IMR-90 (cell line): ENCODE measurements around the gene USP32. TPM values are rescaled to one million over a fixed set of nuclear protein-coding genes. Genes with fewer than 3 reads are reported as not detected.

Experiments
- ATAC-seq: fragments of 200-7000 bp; cut with Tn5 transposase; 2 replicates; pipeline ENCODE4 v1.9.1; 2020; ENCODE audit warnings: low read depth, mild to moderate bottlenecking, moderate library complexity
- BruUV-seq: library from RNA; stranded (reverse); fragments of 400-500 nt; replicated peaks from 2 replicates; lab custom pipeline; 2021; lab: Mats Ljungman, UMichigan
- CTCF ChIA-PET: fragments of 300-600 bp; formaldehyde crosslinking; extraction: SDS; loops from one replicate; lab custom pipeline; 2021; ENCODE audit warnings: antibody characterized with exemption; lab: Yijun Ruan, JAX
- POLR2A ChIA-PET: fragments of 300-600 bp; sonication (Branson Sonifier 250); formaldehyde crosslinking; loops from one replicate; lab custom pipeline; 2022; ENCODE audit warnings: antibody characterized with exemption; ENCODE audit not compliant: unreplicated experiment; lab: Charles Lee
- DNase-seq: peaks from one replicate; pipeline ENCODE4 v3.0.0; 2013
- H2AFZ ChIP-seq: replicated peaks from 2 replicates; pipeline ENCODE3; 2013; ENCODE audit warnings: low read length, mild to moderate bottlenecking; ENCODE audit not compliant: poor library complexity
- H2AK5ac ChIP-seq: 2 replicates; pipeline ENCODE4 v1.6.1; 2013; ENCODE audit warnings: low read depth, low read length, inconsistent platforms
- H2AK9ac ChIP-seq: replicated peaks from 2 replicates; pipeline ENCODE3; 2013; ENCODE audit warnings: mild to moderate bottlenecking, low read depth, low read length, moderate library complexity; ENCODE audit not compliant: poor library complexity
- H2BK120ac ChIP-seq: 2 replicates; pipeline ENCODE4 v1.6.1; 2013; ENCODE audit warnings: low read depth, low read length, inconsistent platforms
- H2BK15ac ChIP-seq: 3 replicates; pipeline ENCODE4 v1.6.1; 2013; ENCODE audit warnings: low read depth, low read length, inconsistent platforms
- H2BK20ac ChIP-seq: 2 replicates; pipeline ENCODE4 v1.6.1; 2013; ENCODE audit warnings: low read depth, mild to moderate bottlenecking, inconsistent platforms, low read length, moderate library complexity
- H2BK5ac ChIP-seq: 2 replicates; pipeline ENCODE4 v1.6.1; 2013; ENCODE audit warnings: mild to moderate bottlenecking, low read depth, low read length, inconsistent platforms; ENCODE audit not compliant: poor library complexity, severe bottlenecking
- H3K14ac ChIP-seq: replicated peaks from 2 replicates; pipeline ENCODE4 v1.6.1; 2013; ENCODE audit warnings: low read depth, low read length, inconsistent platforms
- H3K18ac ChIP-seq: 2 replicates; pipeline ENCODE4 v1.6.1; 2013; ENCODE audit warnings: low read depth, low read length, control low read depth
- H3K23ac ChIP-seq: 2 replicates; pipeline ENCODE4 v1.6.1; 2013; ENCODE audit warnings: low read depth, low read length, inconsistent platforms
- H3K27ac ChIP-seq: 2 replicates; pipeline ENCODE4 v1.5.1; 2013; ENCODE audit warnings: mild to moderate bottlenecking, control low read depth, low read length; ENCODE audit not compliant: insufficient read depth
- H3K27me3 ChIP-seq: 2 replicates; pipeline ENCODE4 v1.6.1; 2013; ENCODE audit warnings: low read length; ENCODE audit not compliant: control insufficient read depth, insufficient read depth
- H3K36me3 ChIP-seq: 2 replicates; pipeline ENCODE4 v1.6.1; 2013; ENCODE audit warnings: low read length, mixed read lengths; ENCODE audit not compliant: control insufficient read depth, insufficient read depth
- H3K4ac ChIP-seq: 2 replicates; pipeline ENCODE4 v1.6.1; 2013; ENCODE audit warnings: low read depth, low read length, inconsistent platforms
- H3K4me1 ChIP-seq: 2 replicates; pipeline ENCODE4 v1.6.1; 2013; ENCODE audit warnings: low read length, mixed read lengths; ENCODE audit not compliant: control insufficient read depth, insufficient read depth
- H3K4me2 ChIP-seq: 2 replicates; pipeline ENCODE4 v1.6.1; 2013; ENCODE audit warnings: low read depth, mild to moderate bottlenecking, control low read depth, low read length, moderate library complexity
- H3K4me3 ChIP-seq: 2 replicates; pipeline ENCODE4 v1.5.1; 2013; ENCODE audit warnings: low read depth, mild to moderate bottlenecking, control low read depth, low read length, moderate library complexity; ENCODE audit not compliant: insufficient read depth
- H3K56ac ChIP-seq: 2 replicates; pipeline ENCODE4 v1.6.1; 2013; ENCODE audit warnings: low read length, inconsistent platforms; ENCODE audit not compliant: insufficient read depth; ENCODE audit errors: extremely low read depth
- H3K79me1 ChIP-seq, 2 experiments: 2 replicates each; pipeline ENCODE4 v1.6.1; 2013; ENCODE audit warnings: low read length in 2 of 2, inconsistent platforms in 1 of 2, low read depth in 1 of 2
- H3K9ac ChIP-seq: 2 replicates; pipeline ENCODE4 v1.6.1; 2013; ENCODE audit warnings: low read depth, low read length, control low read depth
- H3K9me1 ChIP-seq: 2 replicates; pipeline ENCODE4 v1.6.1; 2013; ENCODE audit warnings: low read length, inconsistent platforms; ENCODE audit not compliant: insufficient read depth
- H3K9me3 ChIP-seq: 2 replicates; pipeline ENCODE4 v1.6.1; 2013; ENCODE audit warnings: low read length; ENCODE audit not compliant: control insufficient read depth, insufficient read depth
- H4K20me1 ChIP-seq: 2 replicates; pipeline ENCODE4 v1.6.1; 2013; ENCODE audit warnings: low read length, inconsistent platforms; ENCODE audit not compliant: insufficient read depth
- H4K5ac ChIP-seq: 2 replicates; pipeline ENCODE4 v1.6.1; 2013; ENCODE audit warnings: mild to moderate bottlenecking, low read depth, low read length, control low read depth
- H4K8ac ChIP-seq, 2 experiments: 2 replicates each; pipeline ENCODE4 v1.6.1; 2013; ENCODE audit warnings: low read depth in 2 of 2, low read length in 2 of 2, control low read depth in 1 of 2, inconsistent platforms in 1 of 2
- H4K91ac ChIP-seq: 2 replicates; pipeline ENCODE4 v1.6.1; 2013; ENCODE audit warnings: low read depth, low read length, inconsistent platforms; ENCODE audit not compliant: insufficient read depth
- CTCF ChIP-seq: conservative IDR thresholded peaks from 2 replicates; pipeline ENCODE4 v1.5.1; 2012; ENCODE audit warnings: mild to moderate bottlenecking, low read depth, low read length, improper control_type of control experiment
- MAFK ChIP-seq: IDR thresholded peaks from 2 replicates; pipeline ENCODE4 v1.6.1; 2012; ENCODE audit warnings: low read depth, low read length, improper control_type of control experiment
- MXI1 ChIP-seq: IDR thresholded peaks from 2 replicates; pipeline ENCODE4 v1.6.1; 2012; ENCODE audit warnings: low read depth, mild to moderate bottlenecking, low read length, moderate library complexity, borderline replicate concordance
- RAD21 ChIP-seq: IDR thresholded peaks from 2 replicates; pipeline ENCODE4 v1.6.1; 2012; ENCODE audit warnings: low read length, improper control_type of control experiment
- RCOR1 ChIP-seq: IDR thresholded peaks from 2 replicates; pipeline ENCODE4 v1.6.1; 2012; ENCODE audit warnings: mild to moderate bottlenecking, low read length, improper control_type of control experiment; ENCODE audit not compliant: insufficient replicate concordance
- RFX5 ChIP-seq: IDR thresholded peaks from 2 replicates; pipeline ENCODE4 v1.8.0; 2012; ENCODE audit warnings: low read depth, mild to moderate bottlenecking, low read length, moderate library complexity
- SMC3 ChIP-seq: fragments of 150-350 bp; IDR thresholded peaks from 2 replicates; pipeline ENCODE4 v1.6.1; 2016; ENCODE audit warnings: low read depth, mild to moderate bottlenecking, antibody characterized with exemption, low read length, moderate library complexity
- WGBS, 2 experiments: methylation state at CpG; one replicate each; pipeline versions ENCODE4 v1.1.5 to v1.1.7; 2013; ENCODE audit warnings: missing lambda C conversion rate in 2 of 2; ENCODE audit not compliant: insufficient read length in 1 of 2; ENCODE audit errors: extremely low coverage in 2 of 2; 5-methylcytosine and 5-hydroxymethylcytosine counted together
- dilution Hi-C: fragments of 300-500 bp; cut with HindIII; formaldehyde crosslinking; loops from one replicate; pipeline ENCODE4 v1.14.3; 2018; ENCODE audit warnings: low sequenced_read_pairs; ENCODE audit not compliant: unreplicated experiment
- in situ Hi-C: fragments of 300-500 bp; cut with MboI; formaldehyde crosslinking; loops from 3 replicates; pipeline ENCODE4 v1.14.3; 2019; ENCODE audit warnings: low sequenced_read_pairs, inconsistent platforms, mixed read lengths
- intact Hi-C: fragments of 100-400 bp; cut with micrococcal nuclease; formaldehyde crosslinking; loops from 2 replicates; pipeline ENCODE4 v1.10.0; 2022
- polyA plus RNA-seq, 3 experiments: library from polyadenylated mRNA; depleted of rRNA; stranded (reverse); fragments of >200 nt; gene quantifications; 2 replicates each; pipeline ENCODE4 v1.2.3, GENCODE V29; 2012; ENCODE audit warnings: low replicate concordance in 1 of 3
- total RNA-seq: library from RNA; depleted of rRNA; stranded (reverse); fragments of >200 nt; gene quantifications from 2 replicates; pipeline ENCODE4 v1.2.3, GENCODE V29; 2012

Gene USP32
- total and polyA plus RNA-seq, 2 of the 4 experiments (the other 2 are of a cell fraction): 16.8 to 46.8 TPM

- Histone ChIP-seq H3K23ac (no peak overlapping the region), H3K9ac (peak overlapping the region; percentile 71), H4K8ac (peak overlapping the region; percentile 37 to 76), H3K4me3 (peak overlapping the region; percentile 48), H3K79me1 (no peaks in the 10 kb centered on the region), H4K5ac (peak overlapping the region; percentile 78), H3K36me3 (no peaks in the 10 kb centered on the region), H3K27ac (no peak overlapping the region; the same call in 1 of the 2 replicates), H3K9me1 (no peaks in the 10 kb centered on the region), H4K20me1 (no peaks in the 10 kb centered on the region), H2BK15ac (peak overlapping the region; percentile 77; the same call in 1 of the 3 replicates), H2AK9ac (no peak overlapping the region), H3K4ac (peak overlapping the region; percentile 67; the same call in 1 of the 2 replicates), H2AK5ac (no peak overlapping the region), H4K91ac (peak overlapping the region; percentile 53; the same call in 1 of the 2 replicates), H3K4me2 (peak overlapping the region; percentile 87), H2BK5ac (no peak overlapping the region), H3K27me3 (no peaks in the 10 kb centered on the region; the same call in 1 of the 2 replicates), H3K14ac (no peak overlapping the region; the same call in 1 of the 2 replicates), H2BK20ac (peak overlapping the region; percentile 48; the same call in 1 of the 2 replicates), H3K56ac (no peak overlapping the region; the same call in 1 of the 2 replicates), H3K18ac (peak overlapping the region; percentile 71; the same call in 1 of the 2 replicates), H3K4me1 (no peaks in the 10 kb centered on the region; the same call in 1 of the 2 replicates), H3K9me3 (no peaks in the 10 kb centered on the region), H2AFZ (peak overlapping the region; percentile 94), H2BK120ac (peak overlapping the region; percentile 77)
- dilution Hi-C loops (no loop called here), in situ Hi-C loops (loop anchor here (25.0 kb wide), 1 partner anchor 284 kb away; the partner anchor contains the start of gene CA4), intact Hi-C loops (no loop called here)
- BruUV-seq: no TSS peak
- ChIA-PET CTCF (interaction anchor here (0.5 to 1.0 kb wide), 4 partner anchors 12 to 672 kb away, joined by 3 to 4 read pairs (median 3); no protein-coding TSS in a partner anchor), POLR2A (no interaction called here)
- peak; percentile 33 for DNase-seq
- WGBS, 2 experiments: 6% methylated on average over 24 of the region's 66 CpGs; no CpG with 5 or more reads in 1 of the 2 experiments
- no peak for TF ChIP-seq MAFK
- TF ChIP-seq CTCF: peak; percentile 57
- no peak for TF ChIP-seq RCOR1
- no peak for TF ChIP-seq MXI1
- peak; percentile 32 for TF ChIP-seq SMC3
- TF ChIP-seq RAD21: peak; percentile 38; the same call in 1 of the 2 replicates
- TF ChIP-seq RFX5: no peak
- peak; percentile 97 for ATAC-seq
Measured at GRCh38 chr17:60421273-60422161, 29.6 kb upstream of the USP32 start.
